Left lung (tissue), 10 donors: ENCODE measurements around the gene LRFN2. TPM values are rescaled to one million over a fixed set of nuclear protein-coding genes. Genes with fewer than 3 reads are reported as not detected.

Experiments used
- ATAC-seq: fragments of 200-7000 bp; cut with Tn5 transposase; one replicate; pipeline ENCODE4 v1.9.1; 2020; ENCODE audit warnings: moderate library complexity
- DNase-seq, 4 donors: peaks; one replicate each; pipeline ENCODE4 v3.0.0-alpha.2; 2013 to 2020
- H3K27ac ChIP-seq, 2 donors: fragments of 200-600 bp; sonication (generic) in 1 of 2; one replicate each; pipeline versions ENCODE4 v1.5.0 to v1.8.0; 2020 to 2021
- H3K27me3 ChIP-seq, 2 donors: fragments of 200-600 bp; sonication (generic) in 1 of 2; one replicate each; pipeline versions ENCODE4 v1.5.0 to v1.8.0; 2020 to 2021
- H3K36me3 ChIP-seq, 2 donors: fragments of 200-600 bp; sonication (generic) in 1 of 2; one replicate each; pipeline versions ENCODE4 v1.5.0 to v1.8.0; 2020 to 2021
- H3K4me1 ChIP-seq, 2 donors: fragments of 200-600 bp; one replicate each; pipeline ENCODE4 v1.8.0; 2021
- H3K4me3 ChIP-seq, 2 donors: fragments of 200-600 bp; sonication (generic) in 1 of 2; one replicate each; pipeline versions ENCODE4 v1.5.0 to v1.8.0; 2020 to 2021; ENCODE audit warnings: mild to moderate bottlenecking in 1 of 2
- H3K9me3 ChIP-seq, 2 donors: fragments of 200-600 bp; sonication (generic) in 1 of 2; one replicate each; pipeline versions ENCODE4 v1.5.0 to v1.8.0; 2020 to 2021
- CTCF ChIP-seq, 2 donors: fragments of 200-600 bp; sonication (generic) in 1 of 2; IDR thresholded peaks; one replicate each; pipeline versions ENCODE4 v1.5.0 to v1.8.0; 2021; ENCODE audit warnings: antibody characterized with exemption in 2 of 2
- intact Hi-C, 2 donors: fragments of 100-400 bp; cut with DNase I; formaldehyde crosslinking; loops; one replicate each; pipeline versions ENCODE4 v1.11.2 to v1.14.2; 2022
- polyA plus RNA-seq, 6 donors: library from polyadenylated mRNA; unstranded; fragments of 120-200 nt; gene quantifications; one replicate each; pipeline ENCODE4 v1.2.1, GENCODE V29; 2013; ENCODE audit not compliant: insufficient read length in 6 of 6
- total RNA-seq, 2 donors: library from RNA; stranded (reverse); fragmentation: NEBNext Ultra II Directional; extraction: Animal tissue kit (Norgen Biotek cat#: 25700); gene quantifications; one replicate each; pipeline ENCODE4 v1.2.1, GENCODE V29; 2021
- donor health status: DM: no; HTN: yes; CAD: no.
- donor health status: DM: no; HTN: no; CAD: no.

LRFN2 gene
- total and polyA plus RNA-seq, 8 donors: 0.05 to 0.18 (median 0.11) TPM; not detected in 2

- no peaks in the 10 kb centered on the region for H3K9me3 ChIP-seq
- H3K4me1 ChIP-seq: no peaks in the 10 kb centered on the region
- intact Hi-C loops: no loop called here
- no peak for ATAC-seq
- TF ChIP-seq CTCF (IDR thresholded peaks at IDR 0.05): no peak
- no peak overlapping the region for H3K27ac ChIP-seq
- H3K27me3 ChIP-seq: no peaks in the 10 kb centered on the region
- H3K4me3 ChIP-seq: no peak overlapping the region
- DNase-seq: no peak
- H3K36me3 ChIP-seq: no peaks in the 10 kb centered on the region
These were observed 160.7 kb downstream of the LRFN2 start for GRCh38 chr6:40426346-40427066.

DNA sequence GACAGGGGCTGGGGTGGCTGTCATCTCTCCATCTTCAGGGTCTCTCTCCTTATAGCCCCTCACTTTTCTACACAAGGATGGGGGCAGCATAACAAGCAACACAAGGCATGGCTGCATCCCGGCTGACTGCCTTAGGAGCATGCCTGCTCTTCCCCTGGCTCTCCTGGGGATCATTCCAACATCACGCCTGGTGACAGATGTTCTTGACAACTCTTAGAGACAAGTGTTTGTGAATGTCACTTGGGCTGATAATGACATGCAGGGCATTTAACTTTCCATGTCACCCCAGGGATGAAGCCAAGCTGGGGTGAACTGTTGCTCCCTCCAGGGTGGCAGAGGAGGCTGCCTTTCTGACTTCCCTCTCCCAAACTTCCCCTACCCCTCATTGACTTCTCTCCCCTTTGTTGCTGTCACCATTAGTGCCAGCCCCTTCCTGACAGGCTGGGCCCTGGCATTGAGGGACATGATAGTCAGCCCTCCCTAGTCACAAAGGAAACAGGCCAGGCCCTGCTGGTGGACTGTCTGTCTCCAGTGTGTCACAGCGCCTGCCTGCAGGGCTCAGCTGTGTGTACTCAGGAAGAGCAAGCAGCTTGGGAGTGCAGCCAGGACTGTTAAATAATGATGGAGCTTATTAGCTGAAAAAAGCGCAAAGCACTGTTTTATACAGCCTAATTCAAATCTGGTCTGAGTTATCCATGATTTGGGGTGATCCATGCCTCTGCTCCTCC is 161.8 kb downstream of the LRFN2 start:
- ATAC-seq: no peak
- intact Hi-C loops: no loop called here

DNA sequence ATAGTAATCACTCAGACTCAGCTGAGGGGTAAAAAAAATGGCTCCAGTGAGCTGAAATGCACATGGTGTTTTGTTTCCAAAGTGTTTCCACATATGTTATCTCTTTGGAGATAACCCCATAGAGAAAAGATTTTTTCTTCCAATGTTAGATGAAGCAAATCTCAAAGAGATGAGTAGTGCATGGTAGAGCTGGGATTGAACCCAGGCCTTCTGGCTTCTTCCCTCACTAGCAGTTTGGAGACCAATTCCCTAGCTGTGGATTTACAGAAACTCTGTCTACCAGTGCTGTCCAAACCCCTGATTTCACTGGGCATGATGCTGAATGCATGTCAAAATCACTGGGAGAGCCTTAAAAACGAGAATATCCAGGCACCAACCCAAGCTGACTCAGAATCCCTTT is 165.1 kb downstream of the LRFN2 start:
- H3K27ac ChIP-seq: no peak overlapping the region
- H3K4me3 ChIP-seq: no peak overlapping the region
- no peaks in the 10 kb centered on the region for H3K4me1 ChIP-seq
- ATAC-seq: no peak
- H3K9me3 ChIP-seq: no peaks in the 10 kb centered on the region
- intact Hi-C loops: no loop called here
- no peak for DNase-seq
- H3K27me3 ChIP-seq: no peaks in the 10 kb centered on the region
- no peaks in the 10 kb centered on the region for H3K36me3 ChIP-seq
- TF ChIP-seq CTCF (IDR thresholded peaks at IDR 0.05): no peak

More for the DNA sequence above, 161.8 kb downstream of the LRFN2 start:
- Histone ChIP-seq H3K9me3 (no peaks in the 10 kb centered on the region), H3K27ac (no peak overlapping the region), H3K27me3 (no peaks in the 10 kb centered on the region), H3K4me1 (no peaks in the 10 kb centered on the region), H3K36me3 (no peaks in the 10 kb centered on the region), H3K4me3 (no peak overlapping the region)
- DNase-seq: peak in 2 of 4 donors; percentile 20 to 54
- no peak for TF ChIP-seq CTCF (IDR thresholded peaks at IDR 0.05)

- no peaks in the 10 kb centered on the region for H3K27me3 ChIP-seq
- no peaks in the 10 kb centered on the region for H3K4me1 ChIP-seq
- ATAC-seq (no peak), DNase-seq (no peak)
- H3K36me3 ChIP-seq: no peaks in the 10 kb centered on the region
- no peak for TF ChIP-seq CTCF (IDR thresholded peaks at IDR 0.05)
- H3K4me3 ChIP-seq: no peak overlapping the region
- intact Hi-C loops: no loop called here
- H3K9me3 ChIP-seq: no peaks in the 10 kb centered on the region
- H3K27ac ChIP-seq: no peak overlapping the region
These were observed 167.0 kb downstream of the LRFN2 start for GRCh38 chr6:40419946-40420728.

- H3K9me3 ChIP-seq: no peaks in the 10 kb centered on the region
- no peaks in the 10 kb centered on the region for H3K27me3 ChIP-seq
- H3K27ac ChIP-seq: no peak overlapping the region
- H3K4me3 ChIP-seq: no peak overlapping the region
- no peak for TF ChIP-seq CTCF (IDR thresholded peaks at IDR 0.05)
- no peaks in the 10 kb centered on the region for H3K4me1 ChIP-seq
- DNase-seq: no peak
- intact Hi-C loops: no loop called here
- peak; percentile 83 for ATAC-seq
- no peaks in the 10 kb centered on the region for H3K36me3 ChIP-seq
These were observed 167.8 kb downstream of the LRFN2 start for GRCh38 chr6:40419377-40419776.
